HG03097 (cell line): Measurements from ENCODE around the gene NXPH3.

Experiments used
- ATAC-seq: cut with Tn5 transposase; IDR thresholded peaks from one replicate; pipeline ENCODE4 v1.9.1; 2021; ENCODE audit not compliant: unreplicated experiment, low FRiP score

NXPH3 gene

DNA sequence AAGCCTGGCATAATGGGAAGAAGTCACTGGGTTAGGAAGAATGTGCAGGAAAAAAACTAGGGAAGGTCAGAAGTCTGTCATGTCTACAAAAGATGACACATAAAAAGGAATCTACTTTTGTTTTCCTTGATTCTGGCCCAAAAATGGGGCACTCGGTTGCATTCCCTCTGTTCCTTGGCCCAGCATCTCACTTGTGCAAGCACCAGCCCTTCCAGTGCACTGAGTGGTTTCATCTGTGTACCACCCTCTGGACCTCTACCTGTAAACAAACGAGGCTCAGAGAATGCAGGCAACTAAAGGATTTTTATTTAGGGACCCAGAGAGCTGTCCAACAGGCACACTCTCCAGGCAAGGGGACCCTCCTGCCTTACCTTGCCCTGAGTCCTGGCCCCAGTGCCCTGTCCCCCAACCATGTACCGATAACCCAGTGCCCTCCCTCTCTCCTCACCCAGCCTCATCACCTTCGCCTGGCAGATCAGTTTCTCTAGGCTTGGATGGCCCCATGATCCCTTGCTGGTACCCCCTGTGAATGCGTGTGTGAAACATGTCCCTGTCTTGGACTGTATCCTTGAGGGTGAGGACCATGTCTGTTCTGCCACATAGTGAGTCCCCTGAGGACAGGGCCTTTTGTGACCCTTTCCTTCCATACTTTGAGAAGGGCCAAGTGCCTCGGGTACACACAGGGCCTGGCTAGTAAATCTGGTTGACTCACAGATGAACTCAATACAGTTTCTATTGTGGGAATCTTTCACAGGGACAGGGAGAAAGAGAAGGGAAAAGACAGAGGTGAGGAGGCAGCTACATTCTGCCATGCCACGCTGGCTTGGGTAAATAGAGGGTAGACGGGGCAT is 13.3 kb downstream of the NXPH3 start:
- ATAC-seq: no peak

DNA sequence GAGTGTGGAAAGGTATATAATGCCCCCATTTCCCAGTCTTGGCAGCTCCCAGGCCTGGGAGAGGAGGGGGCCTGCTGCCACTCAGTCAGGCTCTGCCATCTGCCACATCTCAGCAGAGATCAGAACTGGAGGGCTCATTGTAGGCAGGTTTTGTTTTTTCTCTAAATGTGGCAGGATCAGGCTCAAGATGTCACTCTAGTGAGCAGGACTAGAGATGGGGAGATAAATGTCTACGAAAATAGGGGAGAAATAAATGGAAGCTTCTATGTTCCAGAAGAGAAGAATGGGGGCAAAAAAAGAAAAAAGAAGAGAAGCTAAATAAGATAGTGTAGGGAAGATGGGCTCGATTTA is 13.9 kb downstream of the NXPH3 start:
- ATAC-seq: no peak

DNA sequence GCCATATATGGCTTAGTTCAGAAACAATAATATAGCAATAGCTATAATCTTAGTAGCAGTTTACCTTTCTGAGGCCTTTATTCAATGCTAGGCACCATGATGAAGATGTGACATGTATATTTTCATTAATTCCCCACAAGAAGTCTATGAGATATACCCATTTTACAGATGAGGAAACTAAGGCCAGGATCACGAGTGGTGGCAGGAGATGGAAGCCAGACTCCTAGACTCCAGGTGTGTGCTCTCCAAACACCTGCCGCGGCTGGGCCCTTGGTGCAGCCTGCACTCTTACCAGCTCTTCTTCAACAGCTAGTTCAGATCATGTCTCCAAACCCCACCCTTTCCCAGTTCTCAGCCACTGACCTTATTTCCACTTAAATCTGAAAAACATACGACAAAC is 15.2 kb downstream of the NXPH3 start:
- ATAC-seq: no peak

DNA sequence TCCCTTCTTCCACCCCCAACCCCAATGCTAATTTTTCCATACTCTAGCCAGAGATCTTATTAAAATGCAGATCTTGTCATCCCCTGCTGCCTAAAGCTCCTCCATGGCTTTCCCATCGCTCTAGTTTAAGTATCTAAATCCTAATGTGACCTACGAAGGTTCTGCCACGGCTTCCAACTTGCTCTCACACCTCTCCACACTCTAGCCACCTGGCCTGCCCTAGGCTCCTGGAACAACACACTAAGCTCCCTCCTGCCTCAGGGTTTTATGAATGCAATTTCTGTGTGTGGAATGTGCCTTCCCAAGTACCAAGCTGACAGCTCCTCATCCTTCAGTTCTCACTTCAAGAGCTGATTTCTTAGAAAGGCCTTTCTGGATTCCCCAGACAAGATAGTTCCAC is 16.6 kb downstream of the NXPH3 start:
- no peak for ATAC-seq

DNA sequence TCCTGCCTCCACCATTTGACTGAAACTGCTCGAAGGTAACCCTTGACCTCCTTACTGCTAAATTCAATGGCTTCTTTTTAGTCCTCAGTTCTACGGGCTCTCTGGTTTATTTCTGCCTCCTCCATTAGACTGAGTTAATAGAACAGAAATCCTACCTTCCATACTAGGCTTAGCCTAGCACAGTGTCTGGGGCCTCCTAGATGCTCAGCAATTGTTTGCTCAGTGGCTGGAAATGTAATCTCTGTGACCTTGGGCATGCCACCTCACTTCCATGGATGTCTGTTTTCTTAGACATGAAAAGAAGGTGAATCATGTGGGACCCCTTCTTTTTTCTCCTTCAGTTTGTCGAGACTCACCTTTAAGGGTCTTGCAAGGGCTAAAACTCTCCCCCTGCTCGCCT is 19.7 kb downstream of the NXPH3 start:
- ATAC-seq: no peak

DNA sequence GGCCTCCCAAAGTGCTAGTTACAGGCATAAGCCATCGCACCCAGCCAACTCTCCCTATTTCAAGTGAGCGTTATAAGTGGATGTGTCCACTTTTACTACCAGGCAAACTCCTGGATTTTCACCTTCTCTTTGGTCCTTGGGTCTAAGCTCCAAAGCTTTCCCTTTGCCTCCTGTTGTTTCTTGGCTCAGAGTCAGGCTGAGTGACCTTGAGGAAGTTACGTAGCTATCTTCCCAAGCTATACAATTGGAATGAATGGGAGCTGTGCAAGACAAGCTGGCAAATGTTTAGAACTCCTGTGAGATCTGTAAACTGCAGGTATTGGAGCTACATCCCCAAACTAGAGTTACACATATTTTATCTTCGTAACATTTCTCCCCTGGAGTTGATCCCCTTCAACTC is 20.3 kb downstream of the NXPH3 start:
- no peak for ATAC-seq

DNA sequence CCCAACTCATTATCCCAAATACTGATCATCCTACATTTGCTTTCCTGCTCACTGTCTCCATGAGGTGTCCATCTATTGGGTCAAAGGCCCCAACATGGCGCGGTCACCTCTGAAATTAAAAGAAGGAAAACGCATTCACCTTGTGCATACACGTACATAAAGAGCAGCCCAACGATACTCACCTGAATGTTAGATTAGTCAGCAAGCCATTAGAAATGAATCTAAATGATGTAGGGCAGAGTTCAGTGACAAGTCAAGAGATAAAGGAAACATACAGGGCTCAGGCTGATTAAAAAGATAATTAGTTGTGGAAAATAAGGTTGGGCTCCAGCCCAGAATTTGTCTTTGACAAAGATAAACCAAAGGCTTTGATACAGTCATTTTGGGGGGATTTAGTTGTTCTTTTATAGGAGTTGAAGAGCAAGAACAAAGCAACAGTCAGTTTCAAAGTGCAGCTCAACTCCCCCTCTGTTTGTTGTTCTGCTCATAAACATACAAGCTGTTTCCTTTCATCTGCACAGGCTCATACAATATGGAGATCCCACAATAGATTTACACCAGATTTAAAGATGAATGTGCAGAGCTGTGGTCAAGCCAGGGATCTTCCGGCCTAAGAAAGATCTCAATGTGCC is 21.1 kb downstream of the NXPH3 start:
- ATAC-seq: no peak

DNA sequence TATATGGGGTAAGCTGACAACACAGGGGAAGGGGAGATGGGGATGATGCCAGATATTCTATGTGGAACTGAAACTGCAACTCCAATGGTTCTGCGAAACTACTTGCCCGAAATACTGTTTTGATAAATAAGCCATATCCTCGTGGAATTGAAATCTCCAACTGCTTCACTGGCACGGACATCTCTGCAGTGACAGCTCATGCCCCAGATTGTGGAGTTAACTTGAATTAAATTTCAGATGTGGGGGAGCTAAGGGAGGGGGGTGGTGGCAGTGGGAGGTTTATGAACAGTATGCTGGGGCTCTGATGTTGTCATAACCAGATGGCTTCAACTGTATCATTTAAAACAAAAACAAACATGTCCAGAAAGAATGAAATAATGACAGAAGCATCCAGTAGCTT is 21.8 kb downstream of the NXPH3 start:
- ATAC-seq: no peak

DNA sequence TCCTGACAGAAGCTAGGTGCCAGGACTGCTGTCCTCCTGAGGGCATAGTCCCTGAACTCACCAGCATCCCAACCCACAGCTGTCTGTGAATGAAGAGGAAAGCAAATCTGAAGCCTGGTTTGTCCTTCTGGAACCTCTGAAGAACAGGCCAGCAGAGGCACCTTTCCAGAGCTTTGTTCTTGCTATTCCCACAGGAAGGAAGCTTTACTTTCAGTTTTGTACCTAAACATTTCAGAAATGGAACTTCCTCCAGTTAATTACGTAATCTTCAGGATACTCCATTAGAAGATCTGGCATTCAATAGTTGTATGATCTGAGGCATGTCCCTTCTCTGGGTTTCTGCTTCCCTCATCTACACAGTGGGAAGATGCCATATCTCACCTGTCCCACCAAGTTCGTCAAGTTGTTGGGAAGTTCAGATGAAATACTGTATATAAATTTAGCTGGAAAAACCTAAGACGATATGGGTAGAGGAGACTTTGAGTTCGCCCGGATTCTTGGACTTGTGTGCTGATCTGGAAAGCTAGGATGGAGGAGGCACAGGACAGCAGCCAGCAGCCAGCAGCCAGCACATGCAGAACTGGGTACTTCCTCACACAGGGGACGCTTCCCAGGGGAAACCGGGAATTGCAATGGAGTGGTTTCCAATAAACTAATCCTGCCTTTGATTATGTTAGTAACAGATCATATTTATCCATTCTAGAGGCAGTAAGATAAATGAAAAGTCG is 22.4 kb downstream of the NXPH3 start:
- no peak for ATAC-seq

DNA sequence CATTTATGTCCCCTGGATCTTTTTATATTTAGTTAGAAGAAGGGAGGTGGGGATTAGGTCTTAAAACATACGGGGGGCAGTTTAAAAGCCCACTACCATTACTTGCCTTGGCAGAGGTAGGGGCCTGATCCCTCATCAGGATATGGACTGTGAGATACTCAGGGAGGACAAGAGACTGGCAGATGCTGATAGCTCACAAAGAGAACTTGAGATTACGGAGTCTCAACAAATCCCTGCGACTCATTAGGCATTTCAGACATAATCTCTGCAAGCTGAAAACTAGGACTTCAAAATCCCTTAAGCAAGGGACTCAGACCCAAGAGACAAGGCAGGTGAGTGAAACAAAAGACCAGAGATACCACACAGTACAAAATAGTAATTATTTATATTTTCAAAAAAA is 23.2 kb downstream of the NXPH3 start:
- no peak for ATAC-seq

DNA sequence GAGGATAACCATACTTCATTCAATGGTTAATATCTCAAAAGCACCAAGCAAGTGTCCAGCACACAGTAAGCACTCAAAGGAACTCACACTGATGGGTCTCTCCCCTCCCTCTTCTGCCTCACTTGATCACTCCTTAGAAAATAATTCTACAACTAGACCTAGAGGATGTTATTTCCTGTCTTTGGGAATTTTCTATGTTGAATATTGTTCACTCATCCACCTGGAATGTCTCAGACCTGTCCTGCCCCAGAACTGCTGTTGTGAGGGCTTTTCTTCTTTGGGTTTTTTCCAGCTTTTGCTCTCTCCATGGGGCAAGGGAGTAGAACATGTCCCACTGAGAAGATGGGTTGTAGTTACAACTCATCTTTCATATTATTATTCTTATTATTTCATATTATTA is 25.3 kb downstream of the NXPH3 start:
- ATAC-seq: no peak

DNA sequence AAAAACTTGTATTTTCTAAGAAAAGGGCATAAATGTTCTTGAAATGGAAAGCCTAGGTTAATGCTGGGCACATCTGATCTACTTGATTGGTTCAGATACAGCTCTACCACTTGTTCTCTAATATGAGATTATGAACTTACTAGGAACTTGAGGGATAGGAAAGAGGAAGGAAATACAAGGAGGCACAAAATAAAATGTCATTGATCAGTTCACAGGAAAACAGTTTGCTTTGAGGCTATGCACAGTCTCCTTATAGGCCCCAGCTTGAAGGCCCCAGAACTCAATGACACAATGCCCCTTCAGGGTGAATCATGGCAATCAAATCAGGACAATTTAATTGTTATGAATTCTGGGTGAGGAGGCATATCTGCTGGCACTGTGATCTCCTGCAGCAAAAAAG is 27.1 kb downstream of the NXPH3 start:
- ATAC-seq: no peak

DNA sequence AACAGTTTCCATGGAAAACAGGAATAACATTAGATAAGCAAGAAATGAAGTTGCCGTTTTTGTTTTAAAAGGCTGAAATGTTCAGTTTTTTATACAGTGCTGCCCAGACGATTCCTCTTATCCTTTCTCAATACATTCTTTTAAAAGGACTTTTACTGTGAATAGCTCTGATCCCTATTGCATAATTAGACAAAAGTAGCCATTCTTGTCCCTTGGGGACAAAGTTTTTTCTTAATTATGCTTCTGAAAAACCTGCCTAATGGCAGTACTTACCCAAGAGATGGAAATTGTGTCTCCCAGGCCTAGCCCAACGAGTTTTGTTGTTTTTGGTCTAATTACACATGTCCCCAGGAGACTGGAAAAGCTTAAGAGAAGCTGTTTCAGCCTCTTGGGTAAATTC is 27.6 kb downstream of the NXPH3 start:
- ATAC-seq: no peak

DNA sequence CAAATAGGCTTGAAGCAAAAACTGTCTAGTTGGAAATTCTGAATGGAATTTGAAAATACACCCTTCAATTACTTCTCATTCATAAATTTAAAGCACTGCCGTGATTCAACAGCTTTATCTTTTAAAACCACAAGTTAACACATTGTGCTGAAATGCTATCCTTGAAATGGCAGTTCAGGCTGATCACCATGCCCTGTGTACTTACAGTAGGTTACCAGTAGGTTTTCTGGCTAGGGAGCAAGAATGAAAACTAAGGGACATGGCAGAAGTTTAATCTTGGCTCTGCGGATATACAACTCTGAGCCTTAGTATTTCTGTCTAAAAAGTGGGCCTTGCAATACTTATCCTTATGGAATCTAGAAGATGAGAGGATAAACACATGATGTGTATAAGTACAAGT is 28.0 kb downstream of the NXPH3 start:
- no peak for ATAC-seq

DNA sequence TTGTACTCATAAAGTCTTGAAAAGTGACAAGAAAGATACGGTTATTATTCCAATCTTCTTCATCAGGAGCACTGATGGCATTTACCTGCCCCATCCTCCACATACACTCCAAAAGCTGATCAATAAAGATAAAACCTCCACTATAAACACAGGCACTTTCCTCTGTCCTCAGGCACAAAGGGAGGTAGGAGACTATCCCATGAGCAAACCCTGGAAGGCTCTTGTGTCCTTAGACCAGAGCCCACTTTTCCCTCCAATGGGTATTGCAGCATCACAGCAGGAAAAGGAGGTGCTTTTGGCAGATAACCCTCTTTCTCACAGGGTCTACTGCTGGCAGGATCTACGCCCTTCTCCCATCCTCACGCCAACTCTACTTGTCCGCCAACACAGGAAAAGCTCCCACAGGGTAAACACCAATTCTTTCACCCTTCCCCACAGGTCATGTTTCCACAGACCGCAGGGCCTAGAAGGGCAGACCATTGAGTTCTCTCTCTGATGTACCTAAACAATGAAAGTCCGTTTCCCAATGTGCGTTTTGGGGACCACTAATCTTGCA is 28.7 kb downstream of the NXPH3 start:
- no peak for ATAC-seq

DNA sequence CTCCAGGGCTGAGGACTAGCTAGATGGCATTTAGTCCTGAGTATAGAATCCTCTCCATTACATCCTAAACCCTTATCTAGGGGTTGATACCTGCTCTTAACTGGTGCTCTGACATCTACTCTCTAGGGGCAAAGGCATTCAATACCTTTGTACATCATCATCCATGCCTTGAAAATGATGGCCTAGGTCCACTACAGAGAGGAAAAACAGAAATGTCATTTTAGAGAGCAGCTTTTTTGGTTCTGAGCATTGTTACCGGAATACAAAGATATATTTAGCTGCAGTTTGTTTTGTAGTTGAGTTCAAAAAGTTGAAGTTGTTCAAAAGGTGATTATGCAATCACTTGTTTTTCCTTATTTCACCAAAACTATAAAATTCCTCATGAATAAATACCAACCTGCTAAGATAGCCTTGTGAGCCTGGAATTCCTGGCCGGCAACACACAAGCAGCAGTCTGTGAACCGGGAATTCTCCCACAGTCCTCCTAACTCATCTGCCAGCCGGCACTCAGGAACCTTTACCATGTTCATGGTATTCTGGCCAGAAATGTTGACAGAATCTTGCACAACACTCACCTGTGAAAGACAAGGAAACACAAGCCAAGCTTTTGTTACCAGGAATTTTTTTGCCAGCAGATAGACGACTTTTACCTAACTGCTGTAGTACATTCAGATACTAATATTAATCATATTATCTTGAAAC is 35.4 kb downstream of the NXPH3 start:
- ATAC-seq: no peak

DNA sequence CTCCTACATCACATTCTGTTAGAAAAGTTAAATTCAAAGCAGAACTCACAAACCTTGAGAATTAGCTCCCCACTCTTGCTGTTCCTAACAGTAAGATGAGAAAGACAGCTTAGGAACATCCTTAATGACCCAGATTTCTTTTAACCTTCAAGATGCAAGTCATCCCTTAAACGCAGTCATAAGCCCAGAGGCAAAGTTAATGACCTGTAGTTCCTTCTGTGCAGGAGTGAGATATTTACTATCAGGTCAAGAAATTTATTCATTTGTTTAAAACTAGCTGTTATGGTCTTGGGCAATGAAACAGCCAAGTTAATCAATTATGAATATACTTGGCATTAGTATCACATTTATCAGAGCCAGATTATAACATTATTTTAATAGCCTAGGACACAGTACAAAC is 37.1 kb downstream of the NXPH3 start:
- ATAC-seq: no peak

DNA sequence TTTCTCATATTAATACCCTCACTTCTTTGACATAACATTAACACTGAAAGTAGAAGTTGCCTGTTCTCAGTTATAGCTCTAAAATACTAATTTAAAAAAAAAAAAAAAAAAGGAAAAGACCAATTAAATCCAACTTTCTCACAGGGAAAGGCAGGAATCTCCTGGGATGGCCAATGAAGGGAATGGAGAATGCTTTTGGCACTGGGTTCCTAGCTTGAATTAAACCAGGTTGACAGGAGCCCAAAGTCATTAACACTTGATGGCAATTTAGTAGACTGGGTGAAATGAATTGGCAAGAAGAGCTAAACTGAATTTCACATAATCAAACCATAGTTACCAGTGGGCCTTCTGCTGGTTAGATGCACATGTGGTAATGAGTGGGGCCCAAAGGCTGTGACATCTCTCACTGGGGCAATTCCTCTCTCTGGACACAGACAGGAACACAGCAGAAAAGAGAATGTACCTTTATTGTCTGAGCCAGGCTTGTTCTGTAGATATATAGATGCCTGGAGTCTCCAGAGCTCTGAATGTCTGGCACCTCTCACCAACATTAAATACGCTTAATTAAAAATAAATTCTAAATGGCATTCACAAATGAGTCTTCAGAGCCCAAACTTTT is 37.6 kb downstream of the NXPH3 start:
- ATAC-seq: no peak

DNA sequence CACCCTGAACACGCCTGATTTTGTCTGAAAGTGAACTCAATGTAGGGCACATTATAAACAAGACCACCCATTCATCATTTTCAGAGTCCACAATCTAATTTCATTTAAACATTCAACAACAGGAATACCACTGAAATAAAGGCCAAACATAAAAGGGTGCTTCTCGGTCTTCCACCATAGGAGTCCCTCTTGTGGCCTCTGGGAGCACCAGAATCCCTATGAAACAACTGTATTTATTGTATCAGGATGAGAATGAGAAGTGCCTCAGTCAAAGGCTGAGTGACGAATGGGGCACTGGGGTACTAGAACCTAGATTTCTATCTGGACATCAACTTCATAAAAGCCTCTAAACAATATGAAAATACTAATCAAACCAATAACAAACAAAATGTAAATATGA is 40.4 kb downstream of the NXPH3 start:
- ATAC-seq: no peak

DNA sequence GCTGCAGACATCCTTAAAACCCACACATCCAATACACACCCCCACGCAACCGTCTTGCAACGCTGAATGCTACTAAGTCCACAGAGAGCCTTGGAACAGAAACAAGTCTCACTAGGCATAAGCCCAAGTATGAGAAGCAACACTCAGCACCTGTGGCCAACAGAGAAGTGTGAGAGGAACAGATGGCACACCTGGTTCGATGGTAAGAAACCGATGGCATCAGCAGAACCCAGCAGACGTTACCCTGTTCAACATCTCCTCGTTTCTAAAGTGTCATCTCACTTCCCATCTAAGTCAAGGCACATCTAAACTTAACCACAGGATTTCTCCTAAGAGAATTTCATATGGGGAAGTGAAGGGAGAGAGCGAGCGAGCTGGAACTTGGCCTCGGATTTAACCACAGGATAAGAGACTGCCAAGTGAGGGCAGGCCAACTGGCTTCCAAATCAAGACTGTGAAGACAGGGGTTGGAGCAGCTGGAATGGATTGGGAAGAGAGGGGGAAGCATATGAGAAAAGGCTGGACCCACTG is 41.0 kb downstream of the NXPH3 start:
- no peak for ATAC-seq
